SK-N-SH (cell line): ENCODE measurements around the gene BSG. TPM values are rescaled to one million over a fixed set of nuclear protein-coding genes. Genes with fewer than 3 reads are reported as not detected.

Experiments used
- CTCF ChIA-PET: fragments of 300-600, 350-600 bp; formaldehyde crosslinking; extraction: SDS; loops from one replicate; lab custom pipeline; 2021; lab: Yijun Ruan, JAX
- POLR2A ChIA-PET: fragments of 350-600 bp; sonication (Branson Sonifier 250); formaldehyde crosslinking; extraction: SDS; loops from one replicate; lab custom pipeline; 2020; ENCODE audit warnings: antibody characterized with exemption, inconsistent platforms; lab: Yijun Ruan, JAX
- DNase-seq: peaks from one replicate; pipeline ENCODE4 v3.0.0; 2012
- H2AFZ ChIP-seq: fragments of 200-600 bp; sonication (generic); 2 replicates; pipeline ENCODE4 v1.8.1; 2016; ENCODE audit warnings: antibody characterized with exemption, mild to moderate bottlenecking, low read depth
- H3F3A ChIP-seq: fragments of 200-600 bp; sonication (generic); replicated peaks from 2 replicates; pipeline ENCODE3; 2016; ENCODE audit warnings: antibody characterized with exemption, mild to moderate bottlenecking; ENCODE audit not compliant: insufficient read depth
- H3K27ac ChIP-seq, 2 experiments: fragments of 200-500 bp in 1 of 2; fragments of 200-600 bp in 1 of 2; sonication (Bioruptor generic) in 1 of 2; sonication (generic), shearing (Covaris generic) in 1 of 2; 2 replicates each; pipeline versions ENCODE4 v1.5.1 to v1.6.1; 2014 to 2016; ENCODE audit warnings: low read depth in 2 of 2, inconsistent platforms in 1 of 2, low read length in 1 of 2, mild to moderate bottlenecking in 1 of 2, mixed read lengths in 1 of 2
- H3K27me3 ChIP-seq: fragments of 200-600 bp; sonication (generic), shearing (Covaris generic); 2 replicates; pipeline ENCODE4 v1.6.1; 2016; ENCODE audit warnings: mixed run types; ENCODE audit not compliant: insufficient read depth
- H3K36me3 ChIP-seq, 2 experiments: fragments of 200-500 bp in 1 of 2; fragments of 200-600 bp in 1 of 2; sonication (Bioruptor generic) in 1 of 2; sonication (generic) in 1 of 2; replicated peaks in 1 of 2; 2 replicates each; pipeline versions ENCODE3 to v1.5.1; 2014 to 2016; ENCODE audit warnings: low read length in 1 of 2, mild to moderate bottlenecking in 1 of 2; ENCODE audit not compliant: insufficient read depth in 2 of 2, control insufficient read depth in 1 of 2
- H3K4me1 ChIP-seq, 2 experiments: fragments of 200-500 bp in 1 of 2; fragments of 200-600 bp in 1 of 2; sonication (Bioruptor generic) in 1 of 2; sonication (generic), shearing (Covaris generic) in 1 of 2; 2 replicates each; pipeline versions ENCODE4 v1.5.1 to v1.6.1; 2014 to 2016; ENCODE audit warnings: low read depth in 1 of 2, low read length in 1 of 2, mixed run types in 1 of 2; ENCODE audit not compliant: insufficient read depth in 2 of 2, control insufficient read depth in 1 of 2
- H3K4me2 ChIP-seq: fragments of 200-600 bp; sonication (generic), shearing (Covaris generic); 2 replicates; pipeline ENCODE4 v1.6.1; 2017; ENCODE audit warnings: mixed run types
- H3K4me3 ChIP-seq, 2 experiments: fragments of 200-500 bp in 1 of 2; fragments of 200-600 bp in 1 of 2; sonication (Bioruptor generic) in 1 of 2; sonication (generic), shearing (Covaris generic) in 1 of 2; 2 replicates each; pipeline versions ENCODE4 v1.5.1 to v1.8.1; 2014 to 2016; ENCODE audit warnings: low read depth in 2 of 2, inconsistent platforms in 1 of 2, low read length in 1 of 2, mild to moderate bottlenecking in 1 of 2, mixed read lengths in 1 of 2, moderate library complexity in 1 of 2
- H3K79me2 ChIP-seq: fragments of 200-600 bp; sonication (generic); 2 replicates; pipeline ENCODE4 v1.8.1; 2017; ENCODE audit warnings: mild to moderate bottlenecking; ENCODE audit not compliant: insufficient read depth
- H3K9ac ChIP-seq: fragments of 200-600 bp; sonication (generic); 2 replicates; pipeline ENCODE4 v1.6.1; 2017; ENCODE audit warnings: mixed run types
- H3K9me2 ChIP-seq: fragments of 200-600 bp; sonication (generic); 2 replicates; pipeline ENCODE4 v1.6.1; 2017; ENCODE audit warnings: mixed run types
- H3K9me3 ChIP-seq: fragments of 200-600 bp; sonication (generic); 2 replicates; pipeline ENCODE4 v1.6.1; 2017; ENCODE audit warnings: mixed run types, mild to moderate bottlenecking, moderate library complexity
- H4K20me1 ChIP-seq: fragments of 200-600 bp; sonication (generic); 2 replicates; pipeline ENCODE4 v1.6.1; 2017; ENCODE audit warnings: mild to moderate bottlenecking, mixed run types; ENCODE audit not compliant: insufficient read depth
- EZH2phosphoT487 ChIP-seq: fragments of 200-600 bp; sonication (generic); IDR thresholded peaks from 2 replicates; pipeline ENCODE4 v1.6.1; 2017; ENCODE audit warnings: low read depth, mixed run types, mild to moderate bottlenecking, antibody characterized with exemption, moderate library complexity, borderline replicate concordance
- FOXJ3 ChIP-seq: sonication (generic); formaldehyde crosslinking; IDR thresholded peaks from 2 replicates; pipeline ENCODE4 v1.5.1; 2020; ENCODE audit warnings: mild to moderate bottlenecking, missing genetic modification reagents
- IRF3 ChIP-seq: fragments of 150-350 bp; IDR thresholded peaks from 2 replicates; pipeline ENCODE4 v1.6.1; 2016; ENCODE audit warnings: mild to moderate bottlenecking, low read depth, low read length
- MXI1 ChIP-seq: IDR thresholded peaks from 2 replicates; pipeline ENCODE4 v1.6.1; 2012; ENCODE audit warnings: mild to moderate bottlenecking, low read depth, low read length, improper control_type of control experiment
- NFIC ChIP-seq: IDR thresholded peaks from 2 replicates; pipeline ENCODE4 v1.4.0; 2012; ENCODE audit warnings: borderline replicate concordance
- PBX3 ChIP-seq: IDR thresholded peaks from 2 replicates; pipeline ENCODE4; 2012
- POLR2AphosphoS5 ChIP-seq: IDR thresholded peaks from 2 replicates; pipeline ENCODE4 v1.6.1; 2012; ENCODE audit warnings: low read depth, low read length
- RAD21 ChIP-seq: IDR thresholded peaks from 2 replicates; pipeline ENCODE4 v1.6.1; 2012; ENCODE audit warnings: mild to moderate bottlenecking, low read length
- REST ChIP-seq: IDR thresholded peaks from 2 replicates; pipeline ENCODE4 v1.6.1; 2012; ENCODE audit warnings: mild to moderate bottlenecking, low read depth, low read length, moderate library complexity
- SIN3A ChIP-seq: IDR thresholded peaks from 2 replicates; pipeline ENCODE4 v1.6.1; 2012; ENCODE audit warnings: low read depth, mild to moderate bottlenecking, low read length, moderate library complexity, borderline replicate concordance
- SMC3 ChIP-seq: IDR thresholded peaks from 2 replicates; pipeline ENCODE4 v1.6.1; 2012; ENCODE audit warnings: low read depth, low read length, improper control_type of control experiment
- TEAD4 ChIP-seq: IDR thresholded peaks from 2 replicates; pipeline ENCODE4 v1.4.0; 2012; ENCODE audit warnings: mild to moderate bottlenecking, borderline replicate concordance; ENCODE audit not compliant: insufficient read depth
- USF1 ChIP-seq: IDR thresholded peaks from 2 replicates; pipeline ENCODE4 v1.4.0; 2012; ENCODE audit warnings: low read depth, borderline replicate concordance
- USF2 ChIP-seq: fragments of 150-350 bp; IDR thresholded peaks from 2 replicates; pipeline ENCODE4 v1.6.1; 2017; ENCODE audit warnings: antibody characterized with exemption, low read length, low read depth, borderline replicate concordance
- WGBS: methylation state at CpG from one replicate; pipeline ENCODE4 v1.1.6; 2017; ENCODE audit warnings: low lambda C conversion rate; 5-methylcytosine and 5-hydroxymethylcytosine counted together
- polyA plus RNA-seq, 3 experiments: library from polyadenylated mRNA; depleted of rRNA; stranded (reverse); fragments of >200 nt; gene quantifications; 2 replicates each; pipeline ENCODE4 v1.2.3, GENCODE V29; 2012

Gene BSG
- polyA plus RNA-seq, 1 of the 3 experiments (the other 2 are of a cell fraction): 835 TPM

- H3K79me2 ChIP-seq: no peaks in the 10 kb centered on the region
- H3K4me1 ChIP-seq: no peaks in the 10 kb centered on the region
- no peaks in the 10 kb centered on the region for H4K20me1 ChIP-seq
- no peaks in the 10 kb centered on the region for H3K27me3 ChIP-seq
- H3K9me3 ChIP-seq: no peaks in the 10 kb centered on the region
- H3K4me2 ChIP-seq: no peak overlapping the region
- TF ChIP-seq POLR2AphosphoS5: no peak
- TF ChIP-seq FOXJ3 (CRISPR knock-in tag): no peak
- no peak for TF ChIP-seq PBX3
- no peak for TF ChIP-seq SMC3
- no peak for TF ChIP-seq NFIC
- TF ChIP-seq USF2: no peak
- TF ChIP-seq SIN3A: no peak
- TF ChIP-seq USF1: no peak
- no peak for TF ChIP-seq REST
- no peak for TF ChIP-seq RAD21
- TF ChIP-seq MXI1: no peak
- no peak for TF ChIP-seq TEAD4
- TF ChIP-seq EZH2phosphoT487: no peak
- TF ChIP-seq IRF3: no peak
- no peaks in the 10 kb centered on the region for H3K9me2 ChIP-seq
- peaks cover 1% of the 10 kb centered on the region for H3F3A ChIP-seq
- H3K36me3 ChIP-seq: peaks cover 0 to 41% of the 10 kb centered on the region in 2 experiments
- H2AFZ ChIP-seq: no peak overlapping the region
- H3K27ac ChIP-seq: no peak overlapping the region
- ChIA-PET CTCF (interaction anchor here (0.9 kb wide), 1 partner anchor 12 kb away, joined by 8 read pairs; no protein-coding TSS in a partner anchor), POLR2A (no interaction called here)
- H3K4me3 ChIP-seq: no peak overlapping the region
- H3K9ac ChIP-seq: no peak overlapping the region
- 92% methylated on average over 50 of the region's 58 CpGs for WGBS
- no peak for DNase-seq
Measured at GRCh38 chr19:616747-617526, 44.5 kb downstream of the BSG start.
